ENCODE results near the gene CCDC51. TPM values are rescaled to one million over a fixed set of nuclear protein-coding genes. Genes with fewer than 3 reads are reported as not detected.
A peak's percentile ranks its signal among the peaks of the same experiment; 100 is the strongest.

The CCDC51 gene
- polyA plus RNA-seq, 2 of the 4 experiments (the other 2 are of a cell fraction), result 19.8 to 26.7 TPM

GRCh38 chr3:48465531-48466378 is 25.8 kb upstream of the CCDC51 start (continued):
- no peak for TF ChIP-seq HES2 (IDR thresholded peaks at IDR 0.05)
- no peak for TF ChIP-seq ZNF302 (CRISPR knock-in tag; IDR thresholded peaks at IDR 0.05)
- TF ChIP-seq PHF8 (IDR thresholded peaks at IDR 0.05; ENCODE audit: borderline replicate concordance, low read depth), result no peak
- TF ChIP-seq HEYL (CRISPR knock-in tag; IDR thresholded peaks at IDR 0.05), result no peak
- no peak for TF ChIP-seq GATA3 (IDR thresholded peaks at IDR 0.05; ENCODE audit: borderline replicate concordance)
- 0 out of 3 replicates have a peak, but pooled peaks have one; percentile 11 for TF ChIP-seq BCL3 (IDR thresholded peaks at IDR 0.05)
- no peak for TF ChIP-seq CBX2 (IDR thresholded peaks at IDR 0.05; ENCODE audit: borderline replicate concordance, low read depth)
- peak; percentile 82 for TF ChIP-seq HOXB13 (CRISPR knock-in tag; IDR thresholded peaks at IDR 0.05; ENCODE audit: low read depth)
- no peak for TF ChIP-seq ZSCAN20 (CRISPR knock-in tag; IDR thresholded peaks at IDR 0.05)
- TF ChIP-seq KDM5A (IDR thresholded peaks at IDR 0.05), result no peak
- TF ChIP-seq E2F6 (IDR thresholded peaks at IDR 0.05; ENCODE audit: borderline replicate concordance, low read depth), result peak; percentile 90
- 0 out of 2 replicates have a peak, but pooled peaks have one; percentile 37 for TF ChIP-seq HOXA7 (CRISPR knock-in tag; IDR thresholded peaks at IDR 0.05)
- no peak for TF ChIP-seq BHLHE40 (IDR thresholded peaks at IDR 0.05; ENCODE audit: low read depth, low read length)
- no peak for TF ChIP-seq KDM1A (IDR thresholded peaks at IDR 0.05; ENCODE audit: low read depth)
- TF ChIP-seq POLR2AphosphoS2 (conservative IDR thresholded peaks at IDR 0.05; ENCODE audit: low read length), result no peak
- no peak for TF ChIP-seq SREBF2 (IDR thresholded peaks at IDR 0.05)
- peak; percentile 60 for TF ChIP-seq CTCF (IDR thresholded peaks at IDR 0.05)
- TF ChIP-seq FOSB (CRISPR knock-in tag; IDR thresholded peaks at IDR 0.05), result no peak
- no peak for TF ChIP-seq NPAS2 (CRISPR knock-in tag; IDR thresholded peaks at IDR 0.05; ENCODE audit: borderline replicate concordance)
- TF ChIP-seq CBX8 (IDR thresholded peaks at IDR 0.05), result no peak
- no peak for TF ChIP-seq HMGXB4 (CRISPR knock-in tag; IDR thresholded peaks at IDR 0.05; ENCODE audit: borderline replicate concordance)
- TF ChIP-seq EHMT2 (IDR thresholded peaks at IDR 0.05; ENCODE audit: low read depth), result no peak
- no peak for TF ChIP-seq CEBPB (IDR thresholded peaks at IDR 0.05)
- TF ChIP-seq MAZ (IDR thresholded peaks at IDR 0.05; ENCODE audit: borderline replicate concordance, low read depth, low read length), result no peak
- TF ChIP-seq CHD4 (IDR thresholded peaks at IDR 0.05; ENCODE audit: borderline replicate concordance), result no peak
- peak; percentile 96 for TF ChIP-seq MAFK (IDR thresholded peaks at IDR 0.05; ENCODE audit: partially characterized antibody)
- no peak for TF ChIP-seq ESRRA (IDR thresholded peaks at IDR 0.05; ENCODE audit: borderline replicate concordance, low read length)
- TF ChIP-seq ZFP36 (IDR thresholded peaks at IDR 0.05; ENCODE audit: borderline replicate concordance, partially characterized antibody), result no peak
- no peak for TF ChIP-seq JUNB (IDR thresholded peaks at IDR 0.05)
- peak; percentile 5; the same call in 1 of the 2 replicates for TF ChIP-seq FOXS1 (CRISPR knock-in tag; IDR thresholded peaks at IDR 0.05)
- no peak; the same call in 1 of the 2 replicates for TF ChIP-seq TFCP2L1 (CRISPR knock-in tag; IDR thresholded peaks at IDR 0.05)
- no peak for TF ChIP-seq RNF2 (IDR thresholded peaks at IDR 0.05; ENCODE audit: borderline replicate concordance, low read depth)
- TF ChIP-seq HOXB5 (CRISPR knock-in tag; IDR thresholded peaks at IDR 0.05), result peak; percentile 69; the same call in 1 of the 2 replicates
- no peak for TF ChIP-seq RARB (CRISPR knock-in tag; IDR thresholded peaks at IDR 0.05)
- TF ChIP-seq SMC3 (IDR thresholded peaks at IDR 0.05), result peak; percentile 74
- peak; percentile 72 for TF ChIP-seq RFX5 (IDR thresholded peaks at IDR 0.05)
- TF ChIP-seq ATOH8 (CRISPR knock-in tag; IDR thresholded peaks at IDR 0.05; ENCODE audit: low read depth), result 0 out of 2 replicates have a peak, but pooled peaks have one; percentile 41

Measured in A549 (cell line).